HEK293 (cell line): ENCODE measurements around the gene CKS1B.

Experiments used
- KLF8 ChIP-seq: fragments of 450-650 bp; formaldehyde crosslinking; IDR thresholded peaks from 2 replicates; pipeline ENCODE4 v1.5.1; 2016; ENCODE audit warnings: missing biosample characterization, missing genetic modification characterization
- MZF1 ChIP-seq: fragments of 450-650 bp; formaldehyde crosslinking; IDR thresholded peaks from 2 replicates; pipeline ENCODE4 v1.5.1; 2017; ENCODE audit warnings: missing biosample characterization, missing genetic modification characterization, borderline replicate concordance
- PRDM1 ChIP-seq: fragments of 450-650 bp; formaldehyde crosslinking; IDR thresholded peaks from 2 replicates; pipeline ENCODE4; 2016; ENCODE audit warnings: missing biosample characterization, missing genetic modification characterization
- REST ChIP-seq: fragments of 450-650 bp; formaldehyde crosslinking; IDR thresholded peaks from 2 replicates; pipeline ENCODE4 v1.5.1; 2016; ENCODE audit warnings: missing biosample characterization, missing genetic modification characterization
- SALL2 ChIP-seq: fragments of 450-650 bp; formaldehyde crosslinking; IDR thresholded peaks from 2 replicates; pipeline ENCODE4 v1.5.0; 2017; ENCODE audit warnings: missing biosample characterization, mild to moderate bottlenecking, missing genetic modification characterization, borderline replicate concordance
- SP2 ChIP-seq: fragments of 450-650 bp; formaldehyde crosslinking; IDR thresholded peaks from 2 replicates; pipeline ENCODE4 v1.5.1; 2016; ENCODE audit warnings: missing biosample characterization, missing genetic modification characterization
- YY2 ChIP-seq: fragments of 450-650 bp; formaldehyde crosslinking; IDR thresholded peaks from 2 replicates; pipeline ENCODE4 v1.5.1; 2016; ENCODE audit warnings: missing biosample characterization, missing genetic modification characterization
- ZBTB21 ChIP-seq: fragments of 450-650 bp; formaldehyde crosslinking; IDR thresholded peaks from 2 replicates; pipeline ENCODE4 v1.5.1; 2017; ENCODE audit warnings: missing biosample characterization, missing genetic modification characterization
- ZBTB26 ChIP-seq: fragments of 450-650 bp; formaldehyde crosslinking; optimal IDR thresholded peaks from 2 replicates; pipeline ENCODE3; 2016; ENCODE audit warnings: missing biosample characterization, mild to moderate bottlenecking, missing genetic modification characterization
- ZBTB7A ChIP-seq: fragments of 450-650 bp; formaldehyde crosslinking; IDR thresholded peaks from 2 replicates; pipeline ENCODE4 v1.5.1; 2016; ENCODE audit warnings: low read depth, missing biosample characterization, missing genetic modification characterization
- ZNF10 ChIP-seq: fragments of 450-650 bp; formaldehyde crosslinking; IDR thresholded peaks from 2 replicates; pipeline ENCODE4 v1.5.1; 2017; ENCODE audit warnings: missing biosample characterization, missing genetic modification characterization
- ZNF133 ChIP-seq: fragments of 450-650 bp; formaldehyde crosslinking; IDR thresholded peaks from 2 replicates; pipeline ENCODE4 v1.5.1; 2016; ENCODE audit warnings: missing biosample characterization, missing genetic modification characterization
- ZNF169 ChIP-seq: fragments of 450-650 bp; formaldehyde crosslinking; IDR thresholded peaks from 2 replicates; pipeline ENCODE4 v1.5.1; 2016; ENCODE audit warnings: missing biosample characterization, missing genetic modification characterization
- ZNF302 ChIP-seq: fragments of 450-650 bp; formaldehyde crosslinking; IDR thresholded peaks from 2 replicates; pipeline ENCODE4 v1.5.1; 2016; ENCODE audit warnings: missing biosample characterization, missing genetic modification characterization, low read depth
- ZNF341 ChIP-seq: fragments of 450-650 bp; formaldehyde crosslinking; IDR thresholded peaks from 2 replicates; pipeline ENCODE4; 2016; ENCODE audit warnings: low read depth, missing biosample characterization, missing genetic modification characterization
- ZNF404 ChIP-seq: fragments of 450-650 bp; formaldehyde crosslinking; IDR thresholded peaks from 2 replicates; pipeline ENCODE4 v1.5.1; 2017; ENCODE audit warnings: missing biosample characterization, missing genetic modification characterization
- ZNF416 ChIP-seq: fragments of 450-650 bp; formaldehyde crosslinking; IDR thresholded peaks from 2 replicates; pipeline ENCODE4 v1.5.1; 2016; ENCODE audit warnings: missing biosample characterization, missing genetic modification characterization
- ZNF449 ChIP-seq: fragments of 450-650 bp; formaldehyde crosslinking; IDR thresholded peaks from 2 replicates; pipeline ENCODE4 v1.5.1; 2017; ENCODE audit warnings: missing biosample characterization, mild to moderate bottlenecking, missing genetic modification characterization, moderate library complexity
- ZNF501 ChIP-seq: fragments of 450-650 bp; formaldehyde crosslinking; IDR thresholded peaks from 2 replicates; pipeline ENCODE4 v1.5.1; 2016; ENCODE audit warnings: missing biosample characterization, missing genetic modification characterization
- ZNF561 ChIP-seq: fragments of 450-650 bp; IDR thresholded peaks from 2 replicates; pipeline ENCODE4 v1.5.1; 2018; ENCODE audit warnings: missing biosample characterization, missing genetic modification characterization, borderline replicate concordance
- ZNF580 ChIP-seq: fragments of 450-650 bp; formaldehyde crosslinking; IDR thresholded peaks from 2 replicates; pipeline ENCODE4 v1.5.1; 2016; ENCODE audit warnings: missing biosample characterization, missing genetic modification characterization
- ZNF707 ChIP-seq: fragments of 450-650 bp; formaldehyde crosslinking; IDR thresholded peaks from 2 replicates; pipeline ENCODE4 v1.5.1; 2016; ENCODE audit warnings: missing biosample characterization, missing genetic modification characterization
- ZNF768 ChIP-seq: fragments of 450-650 bp; formaldehyde crosslinking; IDR thresholded peaks from 2 replicates; pipeline ENCODE4 v1.5.1; 2018; ENCODE audit warnings: missing biosample characterization, mild to moderate bottlenecking, missing genetic modification characterization
- ZNF777 ChIP-seq: fragments of 450-650 bp; formaldehyde crosslinking; IDR thresholded peaks from 2 replicates; pipeline ENCODE4 v1.5.1; 2017; ENCODE audit warnings: missing biosample characterization, missing genetic modification characterization, borderline replicate concordance
- TF ChIP-seq, protein P1 (sequence below): fragments of 450-650 bp; formaldehyde crosslinking; IDR thresholded peaks from 2 replicates; pipeline ENCODE4 v1.5.1; 2016; ENCODE audit warnings: missing biosample characterization, missing genetic modification characterization
- TF ChIP-seq, protein P2 (sequence below): fragments of 450-650 bp; formaldehyde crosslinking; IDR thresholded peaks from 2 replicates; pipeline ENCODE4 v1.5.1; 2016; ENCODE audit warnings: missing biosample characterization, missing genetic modification characterization

The CKS1B gene

DNA sequence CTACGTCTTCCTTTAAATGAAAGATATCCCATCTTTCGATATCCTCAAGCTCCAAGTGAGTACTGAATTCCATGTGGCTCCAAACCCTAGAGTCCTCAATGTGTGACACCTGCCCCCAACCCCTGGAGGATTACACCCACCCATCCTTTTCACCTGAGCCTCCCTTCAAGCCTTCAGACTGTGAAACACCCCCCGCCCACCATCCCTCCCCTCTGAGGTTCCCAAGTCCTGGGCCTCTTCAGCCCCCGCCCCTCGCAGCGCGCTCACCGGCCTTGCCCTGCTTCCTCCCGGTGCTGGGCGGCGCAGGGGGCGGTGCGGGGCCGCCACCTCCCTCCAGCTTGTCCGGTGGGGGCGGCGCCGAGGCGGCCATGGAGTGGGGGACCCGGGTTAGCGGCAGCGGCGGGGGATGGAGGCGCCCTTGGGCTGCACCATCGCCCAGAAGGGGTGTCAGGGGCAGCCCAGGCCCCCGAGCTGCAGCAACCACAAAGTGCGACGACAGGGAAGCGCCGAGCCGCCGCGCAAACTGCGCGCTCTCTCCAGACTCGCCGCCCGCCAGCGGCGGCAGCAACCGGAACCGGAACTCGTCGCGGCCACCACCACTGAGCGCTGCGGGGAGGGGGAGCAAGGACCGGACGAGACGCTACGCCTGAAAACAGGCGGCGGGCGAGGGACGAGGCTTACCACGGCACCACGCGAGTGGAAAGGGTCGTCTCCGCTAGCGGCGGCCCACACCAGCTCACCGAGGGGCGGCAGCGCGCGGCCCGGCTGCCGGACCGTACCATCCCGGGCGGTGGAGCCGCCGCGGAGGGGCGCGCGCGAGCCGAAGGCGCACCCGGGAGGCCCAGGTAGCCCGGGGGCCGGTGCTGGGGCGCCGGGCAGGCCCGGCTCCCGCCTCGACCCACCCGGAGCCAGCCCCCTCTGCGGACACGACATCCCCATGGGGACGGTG lies 13.0 kb upstream of the CKS1B start, which contains the start of gene PYGO2 (continued):
- TF ChIP-seq, protein P1, sequence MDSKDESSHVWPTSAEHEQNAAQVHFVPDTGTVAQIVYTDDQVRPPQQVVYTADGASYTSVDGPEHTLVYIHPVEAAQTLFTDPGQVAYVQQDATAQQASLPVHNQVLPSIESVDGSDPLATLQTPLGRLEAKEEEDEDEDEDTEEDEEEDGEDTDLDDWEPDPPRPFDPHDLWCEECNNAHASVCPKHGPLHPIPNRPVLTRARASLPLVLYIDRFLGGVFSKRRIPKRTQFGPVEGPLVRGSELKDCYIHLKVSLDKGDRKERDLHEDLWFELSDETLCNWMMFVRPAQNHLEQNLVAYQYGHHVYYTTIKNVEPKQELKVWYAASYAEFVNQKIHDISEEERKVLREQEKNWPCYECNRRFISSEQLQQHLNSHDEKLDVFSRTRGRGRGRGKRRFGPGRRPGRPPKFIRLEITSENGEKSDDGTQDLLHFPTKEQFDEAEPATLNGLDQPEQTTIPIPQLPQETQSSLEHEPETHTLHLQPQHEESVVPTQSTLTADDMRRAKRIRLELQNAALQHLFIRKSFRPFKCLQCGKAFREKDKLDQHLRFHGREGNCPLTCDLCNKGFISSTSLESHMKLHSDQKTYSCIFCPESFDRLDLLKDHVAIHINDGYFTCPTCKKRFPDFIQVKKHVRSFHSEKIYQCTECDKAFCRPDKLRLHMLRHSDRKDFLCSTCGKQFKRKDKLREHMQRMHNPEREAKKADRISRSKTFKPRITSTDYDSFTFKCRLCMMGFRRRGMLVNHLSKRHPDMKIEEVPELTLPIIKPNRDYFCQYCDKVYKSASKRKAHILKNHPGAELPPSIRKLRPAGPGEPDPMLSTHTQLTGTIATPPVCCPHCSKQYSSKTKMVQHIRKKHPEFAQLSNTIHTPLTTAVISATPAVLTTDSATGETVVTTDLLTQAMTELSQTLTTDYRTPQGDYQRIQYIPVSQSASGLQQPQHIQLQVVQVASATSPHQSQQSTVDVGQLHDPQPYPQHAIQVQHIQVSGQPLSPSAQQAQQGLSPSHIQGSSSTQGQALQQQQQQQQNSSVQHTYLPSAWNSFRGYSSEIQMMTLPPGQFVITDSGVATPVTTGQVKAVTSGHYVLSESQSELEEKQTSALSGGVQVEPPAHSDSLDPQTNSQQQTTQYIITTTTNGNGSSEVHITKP (tag by site-specific recombination) = peak; percentile 99
- TF ChIP-seq ZNF768 (no peak; the same call in 1 of the 2 replicates), ZNF777 (no peak), ZNF169 (tag by site-specific recombination) (no peak), ZNF302 (tag by site-specific recombination) (no peak), MZF1 (tag by site-specific recombination) (no peak), ZNF133 (no peak), ZNF10 (tag by site-specific recombination) (no peak), REST (tag by site-specific recombination) (no peak), YY2 (peak; percentile 77), ZNF341 (peak; percentile 87), ZNF449 (tag by site-specific recombination) (peak; percentile 29; the same call in 1 of the 2 replicates), ZBTB21 (tag by site-specific recombination) (no peak), PRDM1 (tag by site-specific recombination) (no peak), SP2 (tag by site-specific recombination) (peak; percentile 91), ZNF580 (tag by site-specific recombination) (peak; percentile 87), ZBTB7A (tag by site-specific recombination) (peak; percentile 87), ZNF707 (no peak), ZNF501 (peak; percentile 93), ZNF404 (tag by site-specific recombination) (no peak), SALL2 (tag by site-specific recombination) (no peak), ZNF561 (tag by site-specific recombination) (no peak), ZBTB26 (tag by site-specific recombination) (peak; percentile 92), KLF8 (peak; percentile 90), ZNF416 (no peak)
- TF ChIP-seq, protein P2, sequence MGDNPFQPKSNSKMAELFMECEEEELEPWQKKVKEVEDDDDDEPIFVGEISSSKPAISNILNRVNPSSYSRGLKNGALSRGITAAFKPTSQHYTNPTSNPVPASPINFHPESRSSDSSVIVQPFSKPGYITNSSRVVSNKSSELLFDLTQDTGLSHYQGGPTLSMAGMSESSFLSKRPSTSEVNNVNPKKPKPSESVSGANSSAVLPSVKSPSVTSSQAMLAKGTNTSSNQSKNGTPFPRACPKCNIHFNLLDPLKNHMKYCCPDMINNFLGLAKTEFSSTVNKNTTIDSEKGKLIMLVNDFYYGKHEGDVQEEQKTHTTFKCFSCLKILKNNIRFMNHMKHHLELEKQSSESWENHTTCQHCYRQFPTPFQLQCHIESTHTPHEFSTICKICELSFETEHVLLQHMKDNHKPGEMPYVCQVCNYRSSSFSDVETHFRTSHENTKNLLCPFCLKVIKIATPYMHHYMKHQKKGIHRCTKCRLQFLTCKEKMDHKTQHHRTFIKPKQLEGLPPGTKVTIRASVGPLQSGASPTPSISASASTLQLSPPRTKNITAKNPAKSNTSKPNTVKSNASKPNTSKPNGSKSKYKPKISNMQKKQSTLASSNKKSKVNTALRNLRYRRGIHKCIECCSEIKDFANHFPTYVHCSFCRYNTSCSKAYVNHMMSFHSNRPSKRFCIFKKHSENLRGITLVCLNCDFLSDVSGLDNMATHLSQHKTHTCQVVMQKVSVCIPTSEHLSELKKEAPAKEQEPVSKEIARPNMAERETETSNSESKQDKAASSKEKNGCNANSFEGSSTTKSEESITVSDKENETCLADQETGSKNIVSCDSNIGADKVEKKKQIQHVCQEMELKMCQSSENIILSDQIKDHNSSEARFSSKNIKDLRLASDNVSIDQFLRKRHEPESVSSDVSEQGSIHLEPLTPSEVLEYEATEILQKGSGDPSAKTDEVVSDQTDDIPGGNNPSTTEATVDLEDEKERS (tag by site-specific recombination) = no peak
